C4-2B (cell line): ENCODE results near the gene RYR3.

Experiments used
- H3K27ac ChIP-seq: fragments of 450-650 bp; 2 replicates; pipeline ENCODE4 v1.5.1; 2017
- ZFX ChIP-seq: fragments of 450-650 bp; IDR thresholded peaks from 2 replicates; pipeline ENCODE4 v1.6.1; 2017
- TF ChIP-seq, protein P1 (sequence below): fragments of 450-650 bp; conservative IDR thresholded peaks from 2 replicates; pipeline ENCODE4 v1.5.1; 2017; ENCODE audit warnings: mild to moderate bottlenecking

RYR3 gene

DNA sequence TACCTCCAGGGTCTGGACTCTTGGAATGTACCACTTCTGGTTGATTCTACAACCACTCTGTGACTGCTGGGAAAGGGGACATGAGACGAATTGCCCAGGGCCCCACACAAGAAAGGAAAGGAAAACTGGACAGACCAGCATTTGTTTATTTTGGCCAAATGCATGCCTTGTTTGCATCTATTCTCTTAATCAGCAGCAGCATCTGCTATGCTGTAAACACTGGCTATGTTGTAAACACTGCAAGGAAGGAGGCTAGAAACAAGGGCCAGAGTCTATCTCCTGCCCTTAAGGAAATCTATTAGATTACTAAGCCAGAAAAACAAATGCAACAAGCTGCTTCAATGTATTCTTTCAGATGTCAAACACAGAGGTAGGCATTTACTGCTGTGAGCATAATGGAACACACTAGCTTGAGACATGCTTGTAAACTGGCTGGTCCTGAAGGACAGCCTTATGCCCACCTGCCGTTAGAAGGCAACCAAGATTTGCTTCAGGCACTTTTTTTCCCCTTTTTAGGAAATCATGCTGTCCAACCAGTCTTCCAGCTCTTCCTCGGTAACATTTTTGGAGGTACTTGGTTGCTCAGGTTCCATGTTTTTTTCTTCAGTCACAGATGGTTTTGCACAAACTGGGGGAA, 555.5 kb downstream of the RYR3 start:
- H3K27ac ChIP-seq, result peak overlapping the region; percentile 10; the same call in 1 of the 2 replicates
- TF ChIP-seq ZFX, result no peak
- TF ChIP-seq, protein P1, sequence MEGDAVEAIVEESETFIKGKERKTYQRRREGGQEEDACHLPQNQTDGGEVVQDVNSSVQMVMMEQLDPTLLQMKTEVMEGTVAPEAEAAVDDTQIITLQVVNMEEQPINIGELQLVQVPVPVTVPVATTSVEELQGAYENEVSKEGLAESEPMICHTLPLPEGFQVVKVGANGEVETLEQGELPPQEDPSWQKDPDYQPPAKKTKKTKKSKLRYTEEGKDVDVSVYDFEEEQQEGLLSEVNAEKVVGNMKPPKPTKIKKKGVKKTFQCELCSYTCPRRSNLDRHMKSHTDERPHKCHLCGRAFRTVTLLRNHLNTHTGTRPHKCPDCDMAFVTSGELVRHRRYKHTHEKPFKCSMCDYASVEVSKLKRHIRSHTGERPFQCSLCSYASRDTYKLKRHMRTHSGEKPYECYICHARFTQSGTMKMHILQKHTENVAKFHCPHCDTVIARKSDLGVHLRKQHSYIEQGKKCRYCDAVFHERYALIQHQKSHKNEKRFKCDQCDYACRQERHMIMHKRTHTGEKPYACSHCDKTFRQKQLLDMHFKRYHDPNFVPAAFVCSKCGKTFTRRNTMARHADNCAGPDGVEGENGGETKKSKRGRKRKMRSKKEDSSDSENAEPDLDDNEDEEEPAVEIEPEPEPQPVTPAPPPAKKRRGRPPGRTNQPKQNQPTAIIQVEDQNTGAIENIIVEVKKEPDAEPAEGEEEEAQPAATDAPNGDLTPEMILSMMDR, result no peak

DNA sequence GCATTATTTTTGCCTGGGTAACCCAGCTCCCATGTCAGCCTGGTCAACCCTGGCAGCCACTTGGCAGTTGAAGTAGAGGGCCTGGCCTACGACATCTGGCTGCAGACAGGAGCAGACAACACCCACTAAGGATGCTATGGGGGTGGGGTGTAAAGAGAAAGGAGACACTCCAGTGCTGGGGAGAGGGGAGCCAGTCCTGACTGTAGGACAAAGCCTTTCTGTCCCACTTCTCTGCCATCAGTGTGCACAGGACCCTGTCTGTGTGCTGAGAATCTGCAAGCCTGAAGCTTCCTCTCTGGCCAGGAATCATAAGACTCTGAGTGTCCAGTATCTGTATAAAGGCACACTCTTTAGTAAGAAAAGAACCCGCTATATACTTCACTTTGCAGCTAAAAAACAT, 561.2 kb downstream of the RYR3 start:
- no peak for TF ChIP-seq ZFX
- TF ChIP-seq, protein P1, result no peak
- no peak overlapping the region for H3K27ac ChIP-seq

DNA sequence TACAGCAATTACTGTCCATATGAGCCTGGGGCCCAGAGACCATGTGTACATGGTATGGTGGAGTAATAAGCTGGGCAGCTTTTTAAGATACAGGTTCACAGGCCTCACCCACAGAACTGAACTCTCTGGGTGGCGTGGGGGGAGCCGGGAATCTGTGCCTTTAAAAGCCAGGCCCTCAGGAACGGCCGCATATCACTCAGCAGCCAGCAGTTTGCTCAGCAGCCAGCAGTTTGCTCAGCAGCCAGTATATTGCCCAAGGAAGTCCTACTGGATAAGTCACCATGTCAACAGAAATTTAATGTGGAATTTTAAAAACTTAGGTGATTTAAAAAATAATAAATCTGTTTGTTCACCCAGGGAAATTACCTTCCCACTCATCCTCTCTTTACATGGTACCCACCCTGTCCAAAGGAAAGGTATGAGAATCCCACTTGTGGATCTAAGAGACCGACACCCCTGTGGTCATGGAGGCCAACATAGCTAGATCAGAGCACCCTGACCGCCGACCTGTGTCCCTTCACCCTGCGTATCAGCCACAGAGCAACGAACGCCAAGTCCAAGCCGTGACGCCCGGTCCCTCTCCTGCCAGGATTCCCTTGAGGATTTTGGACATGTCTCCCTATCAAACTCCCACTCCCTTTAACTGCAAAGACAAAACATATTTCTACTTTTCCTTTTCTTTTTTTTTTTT, 561.8 kb downstream of the RYR3 start:
- TF ChIP-seq, protein P1, result no peak
- no peak for TF ChIP-seq ZFX
- no peak overlapping the region for H3K27ac ChIP-seq

DNA sequence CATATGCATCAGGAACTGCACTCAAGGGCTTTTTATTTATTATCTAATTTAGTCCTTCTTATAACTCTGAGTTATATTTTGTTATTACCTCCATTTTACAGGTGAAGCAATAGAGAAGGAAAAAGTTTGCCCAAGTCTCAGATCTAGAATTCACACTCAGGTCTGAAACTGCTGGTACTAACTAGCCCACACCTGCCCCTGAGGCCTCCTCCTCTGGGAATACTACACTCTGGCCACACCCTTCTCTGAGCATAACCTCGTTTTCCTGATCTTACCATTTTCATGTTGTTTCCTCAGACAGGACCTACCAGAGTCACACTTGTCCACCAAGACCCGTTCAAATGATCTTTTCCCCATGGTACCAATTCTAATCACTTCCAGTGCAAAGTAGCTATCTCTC, 563.4 kb downstream of the RYR3 start:
- TF ChIP-seq, protein P1, result no peak
- no peak for TF ChIP-seq ZFX
- H3K27ac ChIP-seq, result no peak overlapping the region

DNA sequence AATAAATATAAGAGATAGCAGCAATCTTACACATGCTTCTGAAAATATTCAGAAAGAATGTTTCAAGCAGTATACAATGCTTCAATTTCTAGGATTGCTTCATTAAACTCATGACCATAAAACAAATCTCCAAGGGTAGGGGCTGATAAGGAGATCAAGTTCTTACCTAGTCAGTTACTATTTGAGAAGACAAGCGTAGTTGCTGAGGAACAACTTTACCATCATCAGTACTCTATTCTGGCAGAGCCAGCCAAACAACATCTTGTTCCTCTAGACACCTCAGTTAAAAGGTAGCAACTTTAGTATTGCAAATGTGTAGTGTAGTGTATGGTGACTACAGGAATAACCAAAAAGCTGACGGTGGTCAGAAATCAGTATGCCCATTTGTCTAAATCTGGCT, 572.2 kb downstream of the RYR3 start:
- no peak for TF ChIP-seq ZFX
- TF ChIP-seq, protein P1, result no peak
- H3K27ac ChIP-seq, result no peak overlapping the region

DNA sequence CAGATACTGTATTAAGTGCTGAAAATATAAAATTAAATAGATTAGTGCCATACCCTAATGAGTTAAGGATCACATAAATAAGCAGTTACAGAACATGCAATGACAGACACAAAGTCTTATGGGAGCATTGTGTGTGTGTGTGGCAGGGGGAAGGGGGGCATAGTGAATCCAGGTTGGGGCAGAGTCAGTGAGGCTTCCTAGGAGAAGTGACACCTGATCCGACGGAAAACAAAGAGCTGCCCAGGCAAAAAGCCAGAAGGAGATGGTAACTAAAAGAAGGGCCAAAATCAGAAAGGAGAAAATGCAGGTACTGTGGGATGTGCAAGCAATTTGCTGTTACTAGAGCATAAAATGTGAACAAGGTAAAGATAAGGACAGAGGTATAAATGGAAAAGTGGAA, 577.4 kb downstream of the RYR3 start:
- H3K27ac ChIP-seq, result no peak overlapping the region
- TF ChIP-seq ZFX, result no peak
- TF ChIP-seq, protein P1, result no peak

DNA sequence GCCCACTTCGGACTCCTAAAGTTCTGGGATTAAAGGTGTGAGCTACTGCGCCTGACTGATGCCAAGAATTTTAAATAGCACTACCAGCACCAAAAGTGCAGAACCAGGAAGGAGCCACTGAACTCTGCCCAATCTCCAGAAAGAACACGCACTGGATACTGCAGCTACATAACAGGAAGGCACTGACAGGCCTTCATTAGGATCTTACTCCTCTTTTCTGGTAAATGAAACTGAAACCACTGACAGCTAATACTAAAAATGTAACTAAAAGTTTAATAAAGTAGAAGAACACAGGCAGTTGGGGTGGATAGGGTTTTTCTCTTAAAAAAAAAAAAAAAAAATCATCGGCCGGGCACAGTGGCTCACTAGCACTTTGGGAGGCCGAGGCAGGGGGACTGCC, 583.4 kb downstream of the RYR3 start:
- TF ChIP-seq, protein P1, result no peak
- H3K27ac ChIP-seq, result no peak overlapping the region
